Measurements from ENCODE around the gene ATL1. TPM values are rescaled to one million over a fixed set of nuclear protein-coding genes. Genes with fewer than 3 reads are reported as not detected.

The ATL1 gene
- total RNA-seq, 2 experiments from 2014 or later = 0.82 to 1.6 TPM

DNA sequence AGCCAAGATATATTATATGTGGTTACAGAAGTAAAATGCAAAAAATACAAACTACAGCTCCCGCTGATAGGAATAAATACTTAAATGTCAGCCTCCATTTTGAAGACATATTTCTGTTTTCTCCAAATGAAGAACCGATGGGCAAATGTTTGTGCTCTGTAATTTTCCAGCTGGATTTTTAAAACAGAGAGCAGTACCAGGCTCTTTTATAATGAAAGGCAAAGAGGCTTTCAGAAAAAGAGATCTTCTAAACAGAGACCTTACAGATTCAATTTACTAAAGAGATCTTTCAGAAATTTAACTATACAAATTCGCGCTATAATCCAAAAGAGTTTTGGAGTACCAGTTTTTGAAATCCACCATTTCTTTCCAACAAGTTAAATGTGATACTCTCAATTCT, 47.5 kb upstream of the ATL1 start:
- ChIA-PET CTCF (ENCODE audit: unreplicated experiment) (no interaction called here), POLR2A (no interaction called here)
- TF ChIP-seq EZH2phosphoT487 (IDR thresholded peaks at IDR 0.05; ENCODE audit: borderline replicate concordance, low read depth, low read length) = no peak
- TF ChIP-seq, protein P1, sequence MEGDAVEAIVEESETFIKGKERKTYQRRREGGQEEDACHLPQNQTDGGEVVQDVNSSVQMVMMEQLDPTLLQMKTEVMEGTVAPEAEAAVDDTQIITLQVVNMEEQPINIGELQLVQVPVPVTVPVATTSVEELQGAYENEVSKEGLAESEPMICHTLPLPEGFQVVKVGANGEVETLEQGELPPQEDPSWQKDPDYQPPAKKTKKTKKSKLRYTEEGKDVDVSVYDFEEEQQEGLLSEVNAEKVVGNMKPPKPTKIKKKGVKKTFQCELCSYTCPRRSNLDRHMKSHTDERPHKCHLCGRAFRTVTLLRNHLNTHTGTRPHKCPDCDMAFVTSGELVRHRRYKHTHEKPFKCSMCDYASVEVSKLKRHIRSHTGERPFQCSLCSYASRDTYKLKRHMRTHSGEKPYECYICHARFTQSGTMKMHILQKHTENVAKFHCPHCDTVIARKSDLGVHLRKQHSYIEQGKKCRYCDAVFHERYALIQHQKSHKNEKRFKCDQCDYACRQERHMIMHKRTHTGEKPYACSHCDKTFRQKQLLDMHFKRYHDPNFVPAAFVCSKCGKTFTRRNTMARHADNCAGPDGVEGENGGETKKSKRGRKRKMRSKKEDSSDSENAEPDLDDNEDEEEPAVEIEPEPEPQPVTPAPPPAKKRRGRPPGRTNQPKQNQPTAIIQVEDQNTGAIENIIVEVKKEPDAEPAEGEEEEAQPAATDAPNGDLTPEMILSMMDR (conservative IDR thresholded peaks at IDR 0.05; ENCODE audit: low read length) = no peak
- DNase-seq (ENCODE audit: low spot score) = no peak
- Histone ChIP-seq H2AFZ (ENCODE audit: low read length) (no peak overlapping the region), H3K4me1 (ENCODE audit: insufficient read depth, low read length, poor library complexity, severe bottlenecking) (no peaks in the 10 kb centered on the region), H3K4me2 (ENCODE audit: low read length) (no peak overlapping the region), H3K36me3 (ENCODE audit: insufficient read depth, low read length) (peaks cover 24% of the 10 kb centered on the region), H3K9me2 (ENCODE audit: insufficient read depth, low read length) (no peaks in the 10 kb centered on the region), H3K27ac (ENCODE audit: low read depth, low read length, poor library complexity, severe bottlenecking) (no peak overlapping the region), H3K79me2 (ENCODE audit: insufficient read depth, low read depth, low read length) (peaks cover 49% of the 10 kb centered on the region), H3K9me3 (ENCODE audit: low read length) (no peaks in the 10 kb centered on the region; the same call in 1 of the 2 replicates), H3K4me3 (ENCODE audit: low read depth, low read length, poor library complexity, severe bottlenecking) (no peak overlapping the region), H4K20me1 (ENCODE audit: insufficient read depth, low read length) (no peaks in the 10 kb centered on the region; the same call in 1 of the 2 replicates)
- BruUV-seq (replicated peaks) = no TSS peak
- intact Hi-C loops (cut with micrococcal nuclease; ENCODE audit: unreplicated experiment) = no loop called here

DNA sequence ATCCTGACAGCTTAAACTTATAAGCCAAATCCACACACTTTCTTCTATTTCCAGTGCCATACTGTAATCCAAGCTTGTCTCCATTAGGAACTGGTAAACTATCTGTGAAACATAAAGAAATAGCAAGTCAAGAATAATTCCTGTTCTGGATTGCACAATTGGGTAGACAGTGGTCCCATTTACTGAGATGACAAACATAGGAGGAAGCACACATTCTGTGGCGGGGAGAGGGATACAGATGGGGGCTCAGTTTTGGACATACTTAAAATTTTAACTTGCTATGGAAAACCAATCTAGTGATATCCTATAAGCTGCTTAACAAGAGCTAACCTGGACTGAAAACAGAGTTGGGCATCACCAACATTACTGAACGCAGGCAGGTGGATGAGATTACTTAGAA, 43.9 kb upstream of the ATL1 start:
- POLR2A ChIA-PET = no interaction called here
- H3K4me3 ChIP-seq (ENCODE audit: low read depth, low read length, poor library complexity, severe bottlenecking) = no peak overlapping the region
- CTCF ChIA-PET (ENCODE audit: unreplicated experiment) = no interaction called here
- H4K20me1 ChIP-seq (ENCODE audit: insufficient read depth, low read length) = peaks cover under 1% of the 10 kb centered on the region; the same call in 1 of the 2 replicates
- H3K4me2 ChIP-seq (ENCODE audit: low read length) = no peak overlapping the region
- H3K27ac ChIP-seq (ENCODE audit: low read depth, low read length, poor library complexity, severe bottlenecking) = no peak overlapping the region
- no peaks in the 10 kb centered on the region; the same call in 1 of the 2 replicates for H3K9me3 ChIP-seq (ENCODE audit: low read length)
- no peaks in the 10 kb centered on the region for H3K4me1 ChIP-seq (ENCODE audit: insufficient read depth, low read length, poor library complexity, severe bottlenecking)
- DNase-seq (ENCODE audit: low spot score) = no peak
- H2AFZ ChIP-seq (ENCODE audit: low read length) = no peak overlapping the region
- BruUV-seq (replicated peaks) = no TSS peak
- peaks cover 28% of the 10 kb centered on the region for H3K36me3 ChIP-seq (ENCODE audit: insufficient read depth, low read length)
- intact Hi-C loops (cut with micrococcal nuclease; ENCODE audit: unreplicated experiment) = no loop called here
- peaks cover 60% of the 10 kb centered on the region for H3K79me2 ChIP-seq (ENCODE audit: insufficient read depth, low read depth, low read length)
- no peak for TF ChIP-seq EZH2phosphoT487 (IDR thresholded peaks at IDR 0.05; ENCODE audit: borderline replicate concordance, low read depth, low read length)
- TF ChIP-seq, protein P1 (conservative IDR thresholded peaks at IDR 0.05; ENCODE audit: low read length) = no peak
- no peaks in the 10 kb centered on the region for H3K9me2 ChIP-seq (ENCODE audit: insufficient read depth, low read length)

DNA sequence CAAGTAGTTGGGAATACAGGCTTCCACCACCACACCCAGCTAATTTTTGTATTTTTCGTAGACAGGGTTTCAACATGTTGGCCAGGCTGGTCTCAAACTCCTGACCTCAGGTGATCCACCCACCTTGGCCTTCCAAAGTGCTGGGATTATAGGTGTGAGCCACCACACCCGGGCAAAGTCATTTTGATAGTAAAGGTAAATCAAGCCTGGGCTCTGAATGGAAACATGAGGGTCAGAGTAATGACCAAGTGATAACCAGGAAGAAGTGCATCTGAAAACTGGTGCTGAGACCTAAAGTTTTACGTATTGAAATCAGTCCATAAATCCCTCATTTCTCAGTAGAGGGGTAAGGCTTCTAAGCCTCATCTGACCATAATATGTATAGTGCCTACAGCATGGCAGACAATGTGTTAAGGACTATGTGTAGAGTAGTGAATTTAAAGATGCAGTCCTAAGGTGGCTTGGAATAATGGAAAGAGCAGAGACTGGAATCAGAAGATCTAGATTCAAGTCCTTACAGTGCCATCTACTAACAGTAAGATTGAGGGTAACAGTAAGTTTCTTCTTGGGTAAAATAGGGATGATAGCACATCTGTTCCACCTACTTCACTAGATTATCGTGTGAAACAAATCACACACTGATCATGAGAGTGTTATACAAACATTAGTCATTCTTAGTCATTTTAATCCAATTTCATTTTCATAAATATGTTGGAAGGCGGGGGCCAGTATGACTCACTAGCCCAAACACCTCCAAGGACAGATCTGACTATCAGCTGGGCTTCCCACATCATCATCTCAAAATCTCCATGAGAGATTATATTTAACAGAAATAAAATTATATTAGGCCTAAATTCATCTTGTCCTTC, 38.8 kb upstream of the ATL1 start:
- Histone ChIP-seq H3K4me1 (ENCODE audit: insufficient read depth, low read length, poor library complexity, severe bottlenecking) (peaks cover 16% of the 10 kb centered on the region), H3K79me2 (ENCODE audit: insufficient read depth, low read depth, low read length) (peaks cover 83% of the 10 kb centered on the region), H3K36me3 (ENCODE audit: insufficient read depth, low read length) (peaks cover 31% of the 10 kb centered on the region), H3K4me3 (ENCODE audit: low read depth, low read length, poor library complexity, severe bottlenecking) (no peak overlapping the region), H4K20me1 (ENCODE audit: insufficient read depth, low read length) (peaks cover 12% of the 10 kb centered on the region), H3K9me3 (ENCODE audit: low read length) (no peaks in the 10 kb centered on the region), H2AFZ (ENCODE audit: low read length) (no peak overlapping the region), H3K27ac (ENCODE audit: low read depth, low read length, poor library complexity, severe bottlenecking) (no peak overlapping the region), H3K9me2 (ENCODE audit: insufficient read depth, low read length) (no peaks in the 10 kb centered on the region), H3K4me2 (ENCODE audit: low read length) (no peak overlapping the region)
- intact Hi-C loops (cut with micrococcal nuclease; ENCODE audit: unreplicated experiment) = no loop called here
- ChIA-PET POLR2A (interaction anchor here (1.1 kb wide), 1 partner anchor 21 kb away, joined by 3 read pairs; no protein-coding TSS in a partner anchor), CTCF (ENCODE audit: unreplicated experiment) (no interaction called here)
- TF ChIP-seq, protein P1 (conservative IDR thresholded peaks at IDR 0.05; ENCODE audit: low read length) = no peak
- TF ChIP-seq EZH2phosphoT487 (IDR thresholded peaks at IDR 0.05; ENCODE audit: borderline replicate concordance, low read depth, low read length) = no peak
- BruUV-seq (replicated peaks) = no TSS peak
- DNase-seq (ENCODE audit: low spot score) = no peak

Data from OCI-LY7 (cell line).